Gastroesophageal sphincter (tissue), 4 donors: ENCODE results near the gene ASB2. TPM values are rescaled to one million over a fixed set of nuclear protein-coding genes. Genes with fewer than 3 reads are reported as not detected.

Experiments used
- ATAC-seq: fragments of 150-250 bp; one replicate; pipeline ENCODE4 v1.9.1; 2016; ENCODE audit warnings: mild to moderate bottlenecking, moderate library complexity
- H3K27ac ChIP-seq, 4 donors: fragments of 200-600 bp; sonication (generic) in 3 of 4; 1 replicate in 3 of 4; 2 replicates in 1 of 4; pipeline ENCODE4 v1.5.1; 2016 to 2019
- H3K27me3 ChIP-seq: fragments of 200-600 bp; sonication (generic); one replicate; pipeline ENCODE4 v1.5.1; 2019
- H3K36me3 ChIP-seq, 2 donors: fragments of 200-600 bp; sonication (generic); one replicate each; pipeline ENCODE4 v1.5.1; 2019; ENCODE audit warnings: control low read depth in 1 of 2
- H3K4me1 ChIP-seq, 3 donors: fragments of 200-600 bp; sonication (generic); 1 replicate in 2 of 3; 2 replicates in 1 of 3; pipeline ENCODE4 v1.5.1; 2016 to 2019; ENCODE audit warnings: control low read depth in 2 of 3
- H3K4me3 ChIP-seq, 2 donors: fragments of 200-600 bp; sonication (generic); one replicate each; pipeline ENCODE4 v1.5.1; 2019; ENCODE audit warnings: mild to moderate bottlenecking in 1 of 2, moderate library complexity in 1 of 2
- H3K9me3 ChIP-seq, 3 donors: fragments of 200-600 bp; sonication (generic); one replicate each; pipeline ENCODE4 v1.5.1; 2017 to 2019; ENCODE audit warnings: control low read depth in 2 of 3
- EP300 ChIP-seq: sonication (generic); formaldehyde crosslinking; IDR thresholded peaks from one replicate; pipeline ENCODE4 v1.6.1; 2017; ENCODE audit warnings: antibody characterized with exemption, mild to moderate bottlenecking
- POLR2A ChIP-seq, 2 donors: fragments of 450-650 bp; IDR thresholded peaks; one replicate each; pipeline ENCODE4 v1.6.1; 2017; ENCODE audit warnings: antibody characterized with exemption in 2 of 2, mild to moderate bottlenecking in 2 of 2, moderate library complexity in 1 of 2
- POLR2AphosphoS5 ChIP-seq: sonication (generic); formaldehyde crosslinking; IDR thresholded peaks from one replicate; pipeline ENCODE4 v1.6.1; 2017; ENCODE audit warnings: antibody characterized with exemption
- WGBS, 2 donors: methylation state at CpG; one replicate each; pipeline ENCODE4 v1.1.5; 2018; ENCODE audit warnings: low coverage in 1 of 2; 5-methylcytosine and 5-hydroxymethylcytosine counted together
- total RNA-seq, 4 donors: library from RNA; depleted of rRNA; stranded (reverse); fragments of >200 nt; gene quantifications; one replicate each; pipeline ENCODE4 v1.1.0, GENCODE V29; 2016
- TF ChIP-seq, protein P1 (sequence below), 4 experiments: fragments of 200-600 bp in 2 of 4; fragments of 450-650 bp in 2 of 4; sonication (generic) in 1 of 4; IDR thresholded peaks; one replicate each; pipeline ENCODE4 v1.5.1; 2017 to 2019; ENCODE audit warnings: antibody characterized with exemption in 4 of 4, mild to moderate bottlenecking in 2 of 4, moderate library complexity in 2 of 4

Gene ASB2
- total RNA-seq, 4 donors from 2014 or later = 118 to 208 (median 120) TPM

- H3K36me3 ChIP-seq = no peaks in the 10 kb centered on the region
- peaks cover 0 to 18% (median 7%) of the 10 kb centered on the region in 3 donors for H3K4me1 ChIP-seq
- 83 to 88% methylated on average over 3 to 5 of the region's 5 CpGs for WGBS, 2 donors
- no peak for ATAC-seq
- TF ChIP-seq, protein P1, sequence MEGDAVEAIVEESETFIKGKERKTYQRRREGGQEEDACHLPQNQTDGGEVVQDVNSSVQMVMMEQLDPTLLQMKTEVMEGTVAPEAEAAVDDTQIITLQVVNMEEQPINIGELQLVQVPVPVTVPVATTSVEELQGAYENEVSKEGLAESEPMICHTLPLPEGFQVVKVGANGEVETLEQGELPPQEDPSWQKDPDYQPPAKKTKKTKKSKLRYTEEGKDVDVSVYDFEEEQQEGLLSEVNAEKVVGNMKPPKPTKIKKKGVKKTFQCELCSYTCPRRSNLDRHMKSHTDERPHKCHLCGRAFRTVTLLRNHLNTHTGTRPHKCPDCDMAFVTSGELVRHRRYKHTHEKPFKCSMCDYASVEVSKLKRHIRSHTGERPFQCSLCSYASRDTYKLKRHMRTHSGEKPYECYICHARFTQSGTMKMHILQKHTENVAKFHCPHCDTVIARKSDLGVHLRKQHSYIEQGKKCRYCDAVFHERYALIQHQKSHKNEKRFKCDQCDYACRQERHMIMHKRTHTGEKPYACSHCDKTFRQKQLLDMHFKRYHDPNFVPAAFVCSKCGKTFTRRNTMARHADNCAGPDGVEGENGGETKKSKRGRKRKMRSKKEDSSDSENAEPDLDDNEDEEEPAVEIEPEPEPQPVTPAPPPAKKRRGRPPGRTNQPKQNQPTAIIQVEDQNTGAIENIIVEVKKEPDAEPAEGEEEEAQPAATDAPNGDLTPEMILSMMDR (IDR thresholded peaks at IDR 0.05) = no peak
- TF ChIP-seq EP300 (no peak), POLR2AphosphoS5 (no peak), POLR2A (IDR thresholded peaks at IDR 0.05) (no peak)
- no peak overlapping the region for H3K27ac ChIP-seq
- peaks cover 1% of the 10 kb centered on the region for H3K27me3 ChIP-seq
- no peak overlapping the region for H3K4me3 ChIP-seq
- H3K9me3 ChIP-seq = no peaks in the 10 kb centered on the region
Observed at GRCh38 chr14:93897476-93897845, 78.9 kb downstream of the ASB2 start.

- peaks cover 0 to 18% (median 7%) of the 10 kb centered on the region in 3 donors for H3K4me1 ChIP-seq
- H3K36me3 ChIP-seq = no peaks in the 10 kb centered on the region
- 90% methylated on average over 6 of the region's 9 CpGs; no CpG with 5 or more reads in 1 of the 2 donors for WGBS, 2 donors
- no peak overlapping the region for H3K27ac ChIP-seq
- no peaks in the 10 kb centered on the region for H3K9me3 ChIP-seq
- ATAC-seq = no peak
- no peaks in the 10 kb centered on the region for H3K27me3 ChIP-seq
- no peak overlapping the region for H3K4me3 ChIP-seq
- TF ChIP-seq POLR2A (IDR thresholded peaks at IDR 0.05) = no peak
- TF ChIP-seq, protein P1 (IDR thresholded peaks at IDR 0.05) = no peak
- no peak for TF ChIP-seq POLR2AphosphoS5
- TF ChIP-seq EP300 = no peak
Observed at GRCh38 chr14:93895023-93895604, 81.3 kb downstream of the ASB2 start.

DNA sequence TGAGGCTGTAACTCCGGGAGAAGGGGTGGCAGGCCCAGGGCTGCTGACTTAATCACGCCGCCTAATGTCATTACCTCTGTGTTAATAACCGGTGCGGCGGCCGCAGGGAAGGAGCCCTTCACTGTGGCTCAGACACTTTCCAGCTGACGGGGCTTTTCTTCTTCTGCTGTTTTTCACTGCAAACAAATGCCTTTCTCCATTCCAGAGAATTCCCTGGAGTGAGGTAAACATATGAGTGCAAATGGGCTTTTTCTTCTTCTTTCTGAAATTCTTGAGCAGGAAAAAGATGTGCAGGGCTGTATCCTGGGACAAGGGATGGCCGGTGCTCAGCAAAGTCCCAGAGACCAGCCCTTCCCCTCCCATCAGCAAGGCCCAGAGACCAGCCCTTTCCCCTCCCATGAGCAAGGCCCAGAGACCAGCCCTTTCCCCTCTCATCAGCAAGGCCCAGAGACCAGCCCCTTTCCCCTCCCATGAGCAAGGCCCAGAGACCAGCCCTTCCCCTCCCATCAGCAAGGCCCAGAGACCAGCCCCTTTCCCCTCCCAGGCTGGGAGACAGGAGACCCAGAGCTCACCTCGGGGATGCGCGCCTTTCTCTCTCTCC is 82.6 kb downstream of the ASB2 start:
- peak overlapping the region in 3 of 4 donors; percentile 46 to 61 (median 50) for H3K27ac ChIP-seq
- peak; percentile 18 for ATAC-seq

GRCh38 chr14:93892923-93893558 is 83.3 kb downstream of the ASB2 start:
- Histone ChIP-seq H3K27me3 (no peaks in the 10 kb centered on the region), H3K4me3 (no peak overlapping the region), H3K4me1 (peaks cover 0 to 18% (median 7%) of the 10 kb centered on the region in 3 donors), H3K36me3 (no peaks in the 10 kb centered on the region), H3K9me3 (no peaks in the 10 kb centered on the region), H3K27ac (peak overlapping the region in 3 of 4 donors; percentile 46 to 61 (median 50))
- TF ChIP-seq, protein P1 (IDR thresholded peaks at IDR 0.05) = peak in 3 of 4 experiments; percentile 92 to 99 (median 97)
- no peak for TF ChIP-seq POLR2A (IDR thresholded peaks at IDR 0.05)
- no peak for TF ChIP-seq POLR2AphosphoS5
- no peak for TF ChIP-seq EP300
- 0 to 38% methylated on average over 1 to 5 of the region's 13 CpGs for WGBS, 2 donors
- ATAC-seq = peak; percentile 51

More for the DNA sequence above, 82.6 kb downstream of the ASB2 start:
- no peak overlapping the region for H3K4me3 ChIP-seq
- TF ChIP-seq POLR2A (IDR thresholded peaks at IDR 0.05) (no peak), EP300 (no peak), POLR2AphosphoS5 (no peak)
- TF ChIP-seq, protein P1 (IDR thresholded peaks at IDR 0.05) = no peak
- H3K9me3 ChIP-seq = no peaks in the 10 kb centered on the region
- no peaks in the 10 kb centered on the region for H3K27me3 ChIP-seq
- WGBS, 2 donors = 28 to 35% methylated on average over 10 to 12 of the region's 12 CpGs
- H3K4me1 ChIP-seq = peaks cover 0 to 18% (median 7%) of the 10 kb centered on the region in 3 donors
- no peaks in the 10 kb centered on the region for H3K36me3 ChIP-seq
